ENCODE results near the gene EIF2AK3. TPM values are rescaled to one million over a fixed set of nuclear protein-coding genes. Genes with fewer than 3 reads are reported as not detected.

EIF2AK3 gene
- total RNA-seq, 1 experiment from 2014 or later: 19.3 TPM

DNA sequence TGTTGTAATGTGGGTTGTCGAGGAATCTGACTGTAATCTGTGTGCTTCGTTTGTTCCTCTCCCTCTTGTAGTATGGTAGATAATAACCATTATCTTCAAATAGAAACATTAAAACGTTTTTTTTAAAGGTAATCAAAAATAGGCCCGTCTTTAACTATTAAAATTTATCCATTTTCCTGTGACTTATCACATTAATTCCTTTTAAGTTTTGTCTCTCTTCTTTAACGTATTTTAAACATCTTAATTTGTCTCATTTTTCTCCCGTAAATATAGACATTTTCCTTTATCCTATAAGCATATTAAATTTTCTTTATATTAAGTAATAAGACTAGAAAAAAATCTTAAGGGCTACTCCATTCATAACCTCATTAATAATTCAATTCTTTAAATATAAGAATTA is 41.3 kb downstream of the EIF2AK3 start:
- Histone ChIP-seq H3K4me1 (ENCODE audit: insufficient read depth, low read length) (no peaks in the 10 kb centered on the region), H3K4ac (ENCODE audit: low read depth, low read length) (no peak overlapping the region), H4K91ac (ENCODE audit: insufficient read length, low read depth, low read length) (no peak overlapping the region), H3K27me3 (ENCODE audit: insufficient read depth, low read length) (no peaks in the 10 kb centered on the region), H3T11ph (ENCODE audit: low read length) (no peak overlapping the region), H3K9me3 (ENCODE audit: control insufficient read depth, low read depth, low read length) (no peaks in the 10 kb centered on the region), H3K27ac (ENCODE audit: insufficient read length, low read depth, low read length) (no peak overlapping the region), H3K79me2 (ENCODE audit: insufficient read depth, low read length) (no peaks in the 10 kb centered on the region), H3K79me1 (ENCODE audit: insufficient read depth, low read depth, low read length, poor library complexity, severe bottlenecking) (no peaks in the 10 kb centered on the region), H2BK12ac (ENCODE audit: insufficient read length, low read depth, low read length) (no peak overlapping the region), H4K20me1 (ENCODE audit: control insufficient read depth, insufficient read depth, insufficient read length) (no peaks in the 10 kb centered on the region), H3K14ac (ENCODE audit: insufficient read depth, low read length) (no peak overlapping the region), H3K9ac (ENCODE audit: extremely low read depth, insufficient read length, low read length) (no peak overlapping the region), H3K56ac (ENCODE audit: insufficient read length, low read depth, low read length) (no peak overlapping the region), H2AFZ (ENCODE audit: low read length) (no peak overlapping the region), H3K23me2 (ENCODE audit: insufficient read length, low read depth, low read length, poor library complexity, severe bottlenecking) (no peaks in the 10 kb centered on the region), H2BK5ac (ENCODE audit: insufficient read length, low read length) (no peak overlapping the region), H2BK120ac (ENCODE audit: low read depth, low read length, poor library complexity, severe bottlenecking) (no peak overlapping the region), H3K4me2 (ENCODE audit: insufficient read depth, insufficient read length, low read length) (no peak overlapping the region), H3K18ac (ENCODE audit: insufficient read length, low read depth, low read length) (no peak overlapping the region), H2BK20ac (ENCODE audit: low read depth, low read length, poor library complexity, severe bottlenecking) (no peak overlapping the region), H4K8ac (replicated peaks; ENCODE audit: insufficient read length, low read depth, low read length) (no peak overlapping the region), H3K23ac (ENCODE audit: insufficient read length, low read depth, low read length) (no peak overlapping the region), H2BK15ac (ENCODE audit: low read depth, low read length) (no peak overlapping the region), H4K5ac (ENCODE audit: insufficient read length, low read depth, low read length) (no peak overlapping the region), H2AK5ac (ENCODE audit: insufficient read length, low read length) (no peak overlapping the region)
- Mint-ChIP-seq H3K9me3 (no peaks in the 10 kb centered on the region), H3K27me3 (ENCODE audit: low read depth) (no peaks in the 10 kb centered on the region), H3K27ac (no peak overlapping the region), H3K36me3 (ENCODE audit: insufficient read depth in 1 of 3, low read depth in 3 of 3) (peaks cover 3 to 38% (median 37%) of the 10 kb centered on the region in 3 experiments; a peak in 6 of 7 replicates), H3K4me1 (no peaks in the 10 kb centered on the region), H3K4me3 (no peak overlapping the region)
- TF ChIP-seq, protein P1, sequence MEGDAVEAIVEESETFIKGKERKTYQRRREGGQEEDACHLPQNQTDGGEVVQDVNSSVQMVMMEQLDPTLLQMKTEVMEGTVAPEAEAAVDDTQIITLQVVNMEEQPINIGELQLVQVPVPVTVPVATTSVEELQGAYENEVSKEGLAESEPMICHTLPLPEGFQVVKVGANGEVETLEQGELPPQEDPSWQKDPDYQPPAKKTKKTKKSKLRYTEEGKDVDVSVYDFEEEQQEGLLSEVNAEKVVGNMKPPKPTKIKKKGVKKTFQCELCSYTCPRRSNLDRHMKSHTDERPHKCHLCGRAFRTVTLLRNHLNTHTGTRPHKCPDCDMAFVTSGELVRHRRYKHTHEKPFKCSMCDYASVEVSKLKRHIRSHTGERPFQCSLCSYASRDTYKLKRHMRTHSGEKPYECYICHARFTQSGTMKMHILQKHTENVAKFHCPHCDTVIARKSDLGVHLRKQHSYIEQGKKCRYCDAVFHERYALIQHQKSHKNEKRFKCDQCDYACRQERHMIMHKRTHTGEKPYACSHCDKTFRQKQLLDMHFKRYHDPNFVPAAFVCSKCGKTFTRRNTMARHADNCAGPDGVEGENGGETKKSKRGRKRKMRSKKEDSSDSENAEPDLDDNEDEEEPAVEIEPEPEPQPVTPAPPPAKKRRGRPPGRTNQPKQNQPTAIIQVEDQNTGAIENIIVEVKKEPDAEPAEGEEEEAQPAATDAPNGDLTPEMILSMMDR (conservative IDR thresholded peaks at IDR 0.05): no peak
- DNase-seq: no peak
- 100% methylated on average over 3 of the region's 6 CpGs for WGBS (ENCODE audit: extremely low coverage, insufficient read length, low lambda C conversion rate)
